ENCODE results near the gene KHDC1L.

Gene KHDC1L

DNA sequence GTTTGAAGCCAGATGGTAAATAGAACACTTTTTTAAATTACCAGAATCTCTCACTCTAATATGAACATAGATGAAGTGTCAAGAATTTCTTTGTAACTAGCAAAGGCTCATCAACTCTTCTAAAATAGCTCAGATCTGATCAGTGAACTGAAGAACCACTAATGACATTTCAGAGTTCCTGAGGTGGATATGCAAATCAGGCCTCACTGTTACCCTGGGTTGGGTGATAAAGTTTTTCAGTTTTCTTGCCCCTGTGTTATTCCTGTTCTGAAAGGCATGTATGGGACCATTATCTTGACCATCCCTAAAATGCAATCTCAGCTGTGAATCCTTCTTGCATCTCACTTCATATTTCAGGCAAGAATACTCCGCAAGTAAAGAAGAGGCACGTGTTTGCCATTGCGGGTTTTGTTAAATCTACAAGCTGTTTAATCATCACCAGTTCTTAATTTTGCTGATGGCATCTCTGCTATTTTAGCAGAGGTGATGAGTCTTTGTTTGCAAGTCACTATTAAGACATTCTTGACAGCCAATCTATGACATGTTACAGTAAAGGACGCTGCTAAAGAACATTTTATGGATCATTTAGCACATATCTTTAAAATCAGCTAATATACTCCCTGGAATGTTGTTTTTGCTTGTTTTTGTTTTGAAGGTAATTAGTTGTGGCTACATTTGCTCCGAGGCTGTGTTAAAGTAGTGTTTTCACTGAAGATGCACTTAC is 47.9 kb downstream of the KHDC1L start (continued):
- TF ChIP-seq, protein P1, sequence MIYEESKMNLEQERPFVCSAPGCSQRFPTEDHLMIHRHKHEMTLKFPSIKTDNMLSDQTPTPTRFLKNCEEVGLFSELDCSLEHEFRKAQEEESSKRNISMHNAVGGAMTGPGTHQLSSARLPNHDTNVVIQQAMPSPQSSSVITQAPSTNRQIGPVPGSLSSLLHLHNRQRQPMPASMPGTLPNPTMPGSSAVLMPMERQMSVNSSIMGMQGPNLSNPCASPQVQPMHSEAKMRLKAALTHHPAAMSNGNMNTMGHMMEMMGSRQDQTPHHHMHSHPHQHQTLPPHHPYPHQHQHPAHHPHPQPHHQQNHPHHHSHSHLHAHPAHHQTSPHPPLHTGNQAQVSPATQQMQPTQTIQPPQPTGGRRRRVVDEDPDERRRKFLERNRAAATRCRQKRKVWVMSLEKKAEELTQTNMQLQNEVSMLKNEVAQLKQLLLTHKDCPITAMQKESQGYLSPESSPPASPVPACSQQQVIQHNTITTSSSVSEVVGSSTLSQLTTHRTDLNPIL (CRISPR knock-in tag; IDR thresholded peaks at IDR 0.05; ENCODE audit: low read depth): no peak

DNA sequence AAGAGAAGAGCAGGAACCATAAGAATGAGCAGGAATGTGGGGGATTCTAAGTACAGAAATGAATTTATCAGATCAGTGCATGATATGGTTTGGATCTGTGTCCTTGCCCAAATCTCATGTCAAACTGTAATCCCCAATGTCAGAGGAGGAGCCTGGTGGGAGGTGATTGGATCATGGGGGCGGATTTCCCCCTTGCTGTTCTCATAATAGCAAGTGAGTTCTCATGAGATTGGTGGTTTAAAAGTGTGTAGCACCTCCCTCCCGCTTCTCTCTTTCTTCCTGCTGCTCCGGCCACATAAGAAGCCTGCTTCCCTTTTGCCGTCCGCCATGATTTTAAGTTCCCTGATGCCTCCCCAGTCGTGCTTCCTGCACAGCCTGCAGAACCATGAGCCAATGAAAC is 49.2 kb downstream of the KHDC1L start:
- TF ChIP-seq ISL1 (CRISPR knock-in tag; IDR thresholded peaks at IDR 0.05) (no peak), BACH2 (CRISPR knock-in tag; IDR thresholded peaks at IDR 0.05; ENCODE audit: borderline replicate concordance) (no peak), ZNF565 (CRISPR knock-in tag; conservative IDR thresholded peaks at IDR 0.05; ENCODE audit: low read depth) (no peak), ZFP3 (CRISPR knock-in tag; IDR thresholded peaks at IDR 0.05) (no peak), ZNF70 (CRISPR knock-in tag; IDR thresholded peaks at IDR 0.05) (no peak)
- no peak for ATAC-seq

DNA sequence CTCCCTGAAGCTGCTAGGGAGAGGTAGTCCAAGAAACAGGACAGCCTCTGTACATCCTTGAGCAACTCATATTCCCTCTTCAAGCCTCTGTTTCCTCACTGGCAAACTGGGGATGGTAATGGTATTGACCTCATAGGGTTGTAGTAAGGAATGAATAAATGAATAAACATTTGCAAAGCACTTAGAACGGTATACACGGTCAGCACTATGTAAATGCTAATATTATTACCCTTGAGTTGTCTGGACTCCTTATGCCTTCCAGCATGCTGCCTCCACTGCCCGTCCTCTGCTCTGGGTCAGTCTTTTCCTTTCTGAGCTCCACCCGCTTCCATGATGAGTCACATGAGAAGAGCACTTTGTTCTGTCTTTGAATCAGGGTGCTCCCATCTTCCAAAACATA is 50.6 kb downstream of the KHDC1L start:
- ATAC-seq: no peak
- TF ChIP-seq PPARA (CRISPR knock-in tag; IDR thresholded peaks at IDR 0.05; ENCODE audit: borderline replicate concordance): no peak
- TF ChIP-seq, protein P2, sequence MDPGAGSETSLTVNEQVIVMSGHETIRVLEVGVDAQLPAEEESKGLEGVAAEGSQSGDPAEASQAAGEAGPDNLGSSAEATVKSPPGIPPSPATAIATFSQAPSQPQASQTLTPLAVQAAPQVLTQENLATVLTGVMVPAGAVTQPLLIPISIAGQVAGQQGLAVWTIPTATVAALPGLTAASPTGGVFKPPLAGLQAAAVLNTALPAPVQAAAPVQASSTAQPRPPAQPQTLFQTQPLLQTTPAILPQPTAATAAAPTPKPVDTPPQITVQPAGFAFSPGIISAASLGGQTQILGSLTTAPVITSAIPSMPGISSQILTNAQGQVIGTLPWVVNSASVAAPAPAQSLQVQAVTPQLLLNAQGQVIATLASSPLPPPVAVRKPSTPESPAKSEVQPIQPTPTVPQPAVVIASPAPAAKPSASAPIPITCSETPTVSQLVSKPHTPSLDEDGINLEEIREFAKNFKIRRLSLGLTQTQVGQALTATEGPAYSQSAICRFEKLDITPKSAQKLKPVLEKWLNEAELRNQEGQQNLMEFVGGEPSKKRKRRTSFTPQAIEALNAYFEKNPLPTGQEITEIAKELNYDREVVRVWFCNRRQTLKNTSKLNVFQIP (CRISPR knock-in tag; IDR thresholded peaks at IDR 0.05; ENCODE audit: borderline replicate concordance, low read depth): no peak
- TF ChIP-seq SNAI2 (CRISPR knock-in tag; IDR thresholded peaks at IDR 0.05): no peak
- TF ChIP-seq CSDC2 (CRISPR knock-in tag; IDR thresholded peaks at IDR 0.05): no peak
- TF ChIP-seq ZNF565 (CRISPR knock-in tag; conservative IDR thresholded peaks at IDR 0.05; ENCODE audit: low read depth): no peak
- TF ChIP-seq BACH2 (CRISPR knock-in tag; IDR thresholded peaks at IDR 0.05; ENCODE audit: borderline replicate concordance): no peak
- TF ChIP-seq, protein P3, sequence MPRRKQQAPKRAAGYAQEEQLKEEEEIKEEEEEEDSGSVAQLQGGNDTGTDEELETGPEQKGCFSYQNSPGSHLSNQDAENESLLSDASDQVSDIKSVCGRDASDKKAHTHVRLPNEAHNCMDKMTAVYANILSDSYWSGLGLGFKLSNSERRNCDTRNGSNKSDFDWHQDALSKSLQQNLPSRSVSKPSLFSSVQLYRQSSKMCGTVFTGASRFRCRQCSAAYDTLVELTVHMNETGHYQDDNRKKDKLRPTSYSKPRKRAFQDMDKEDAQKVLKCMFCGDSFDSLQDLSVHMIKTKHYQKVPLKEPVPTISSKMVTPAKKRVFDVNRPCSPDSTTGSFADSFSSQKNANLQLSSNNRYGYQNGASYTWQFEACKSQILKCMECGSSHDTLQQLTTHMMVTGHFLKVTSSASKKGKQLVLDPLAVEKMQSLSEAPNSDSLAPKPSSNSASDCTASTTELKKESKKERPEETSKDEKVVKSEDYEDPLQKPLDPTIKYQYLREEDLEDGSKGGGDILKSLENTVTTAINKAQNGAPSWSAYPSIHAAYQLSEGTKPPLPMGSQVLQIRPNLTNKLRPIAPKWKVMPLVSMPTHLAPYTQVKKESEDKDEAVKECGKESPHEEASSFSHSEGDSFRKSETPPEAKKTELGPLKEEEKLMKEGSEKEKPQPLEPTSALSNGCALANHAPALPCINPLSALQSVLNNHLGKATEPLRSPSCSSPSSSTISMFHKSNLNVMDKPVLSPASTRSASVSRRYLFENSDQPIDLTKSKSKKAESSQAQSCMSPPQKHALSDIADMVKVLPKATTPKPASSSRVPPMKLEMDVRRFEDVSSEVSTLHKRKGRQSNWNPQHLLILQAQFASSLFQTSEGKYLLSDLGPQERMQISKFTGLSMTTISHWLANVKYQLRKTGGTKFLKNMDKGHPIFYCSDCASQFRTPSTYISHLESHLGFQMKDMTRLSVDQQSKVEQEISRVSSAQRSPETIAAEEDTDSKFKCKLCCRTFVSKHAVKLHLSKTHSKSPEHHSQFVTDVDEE (CRISPR knock-in tag; IDR thresholded peaks at IDR 0.05): no peak
- TF ChIP-seq OSR1 (CRISPR knock-in tag; IDR thresholded peaks at IDR 0.05): no peak
- no peak for TF ChIP-seq ZNF70 (CRISPR knock-in tag; IDR thresholded peaks at IDR 0.05)

Data from SK-N-SH treated with all-trans-retinoic acid at 6 μM for 48 hours (cell line).